ENCODE results near the gene FOXN3.

DNA sequence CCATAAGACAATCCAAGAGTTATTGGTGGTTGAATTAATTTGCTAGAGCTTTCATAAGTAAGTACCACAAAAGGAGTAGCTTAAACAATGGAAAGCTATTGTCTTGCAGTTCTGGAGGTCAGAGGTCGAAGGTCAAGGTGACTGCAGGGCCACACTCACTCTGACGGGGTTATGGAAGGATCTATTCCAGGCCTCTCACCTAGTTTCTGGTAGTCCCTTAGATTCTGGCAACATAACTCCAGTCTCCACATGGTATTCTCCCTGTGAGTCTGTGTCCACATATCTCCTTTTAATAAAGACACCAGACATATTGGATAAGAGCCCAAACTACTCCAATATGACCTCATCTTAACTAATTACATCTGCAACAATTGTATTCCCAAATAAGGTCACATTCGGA, 273.4 kb downstream of the FOXN3 start:
- TF ChIP-seq CHD4 (IDR thresholded peaks at IDR 0.05) (no peak), NFIC (IDR thresholded peaks at IDR 0.05; ENCODE audit: low read depth, low read length) (no peak), RFX5 (IDR thresholded peaks at IDR 0.05; ENCODE audit: low read depth, low read length) (no peak), POLR2A (IDR thresholded peaks at IDR 0.05; ENCODE audit: low read depth, low read length) (no peak), RAD51 (IDR thresholded peaks at IDR 0.05) (no peak), TAF1 (IDR thresholded peaks at IDR 0.05; ENCODE audit: borderline replicate concordance, low read depth, low read length) (no peak)
- TF ChIP-seq, protein P1, sequence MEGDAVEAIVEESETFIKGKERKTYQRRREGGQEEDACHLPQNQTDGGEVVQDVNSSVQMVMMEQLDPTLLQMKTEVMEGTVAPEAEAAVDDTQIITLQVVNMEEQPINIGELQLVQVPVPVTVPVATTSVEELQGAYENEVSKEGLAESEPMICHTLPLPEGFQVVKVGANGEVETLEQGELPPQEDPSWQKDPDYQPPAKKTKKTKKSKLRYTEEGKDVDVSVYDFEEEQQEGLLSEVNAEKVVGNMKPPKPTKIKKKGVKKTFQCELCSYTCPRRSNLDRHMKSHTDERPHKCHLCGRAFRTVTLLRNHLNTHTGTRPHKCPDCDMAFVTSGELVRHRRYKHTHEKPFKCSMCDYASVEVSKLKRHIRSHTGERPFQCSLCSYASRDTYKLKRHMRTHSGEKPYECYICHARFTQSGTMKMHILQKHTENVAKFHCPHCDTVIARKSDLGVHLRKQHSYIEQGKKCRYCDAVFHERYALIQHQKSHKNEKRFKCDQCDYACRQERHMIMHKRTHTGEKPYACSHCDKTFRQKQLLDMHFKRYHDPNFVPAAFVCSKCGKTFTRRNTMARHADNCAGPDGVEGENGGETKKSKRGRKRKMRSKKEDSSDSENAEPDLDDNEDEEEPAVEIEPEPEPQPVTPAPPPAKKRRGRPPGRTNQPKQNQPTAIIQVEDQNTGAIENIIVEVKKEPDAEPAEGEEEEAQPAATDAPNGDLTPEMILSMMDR (IDR thresholded peaks at IDR 0.05 in 2 of 3, conservative IDR thresholded peaks at IDR 0.05 in 1 of 3; ENCODE audit: control insufficient read depth in 2 of 3, extremely low read depth in 1 of 3, insufficient read depth in 1 of 3, low read depth in 3 of 3, low read length in 3 of 3), result no peak
